ENCODE measurements around the gene KCNH1. TPM values are rescaled to one million over a fixed set of nuclear protein-coding genes. Genes with fewer than 3 reads are reported as not detected.
A peak's percentile ranks its signal among the peaks of the same experiment; 100 is the strongest.

Gene KCNH1
- total and polyA plus RNA-seq, 2 experiments from 2014 or later, result 0.28 TPM; not detected in 1

GRCh38 chr1:210855440-210855839 is 278.5 kb downstream of the KCNH1 start:
- Mint-ChIP-seq H3K4me3 (no peak overlapping the region), H3K4me1 (no peaks in the 10 kb centered on the region), H3K27me3 (ENCODE audit: insufficient read depth, low read depth, poor library complexity) (no peaks in the 10 kb centered on the region), H3K27ac (no peak overlapping the region), H3K36me3 (ENCODE audit: low read depth) (no peaks in the 10 kb centered on the region), H3K9me3 (no peaks in the 10 kb centered on the region)
- DNase-seq (ENCODE audit: low spot score) (peak; percentile 49), ATAC-seq (peak; percentile 91)
- no peaks in the 10 kb centered on the region for H3K36me3 ChIP-seq (ENCODE audit: insufficient read depth)
- H3K27me3 ChIP-seq (ENCODE audit: insufficient read depth), result no peaks in the 10 kb centered on the region
- H3F3A ChIP-seq (replicated peaks; ENCODE audit: low read depth), result no peaks in the 10 kb centered on the region
- no peaks in the 10 kb centered on the region for H3K9me2 ChIP-seq (ENCODE audit: insufficient read depth)
- H3K4me1 ChIP-seq (ENCODE audit: insufficient read depth), result no peaks in the 10 kb centered on the region
- no peak overlapping the region for H3K4me2 ChIP-seq
- no peak overlapping the region for H3K27ac ChIP-seq (ENCODE audit: low read depth)
- peak; percentile 83 for TF ChIP-seq REST (IDR thresholded peaks at IDR 0.05; ENCODE audit: unreplicated experiment)
- TF ChIP-seq ZNF114 (CRISPR knock-in tag; IDR thresholded peaks at IDR 0.05), result no peak
- no peak overlapping the region for H2AFZ ChIP-seq
- no peaks in the 10 kb centered on the region; the same call in 1 of the 2 replicates for H4K20me1 ChIP-seq (replicated peaks; ENCODE audit: insufficient read depth)
- H3K79me2 ChIP-seq (replicated peaks; ENCODE audit: insufficient read depth), result no peaks in the 10 kb centered on the region
- no peak overlapping the region for H3K4me3 ChIP-seq

- Histone ChIP-seq H3K79me2 (replicated peaks; ENCODE audit: insufficient read depth) (no peaks in the 10 kb centered on the region), H3K27ac (ENCODE audit: low read depth) (no peak overlapping the region), H3K9me2 (ENCODE audit: insufficient read depth) (peaks cover under 1% of the 10 kb centered on the region; the same call in 1 of the 2 replicates), H3F3A (replicated peaks; ENCODE audit: low read depth) (no peaks in the 10 kb centered on the region), H3K4me1 (ENCODE audit: insufficient read depth) (no peaks in the 10 kb centered on the region), H3K27me3 (ENCODE audit: insufficient read depth) (no peaks in the 10 kb centered on the region), H2AFZ (no peak overlapping the region), H3K36me3 (ENCODE audit: insufficient read depth) (no peaks in the 10 kb centered on the region), H3K4me3 (no peak overlapping the region), H3K4me2 (no peak overlapping the region), H4K20me1 (replicated peaks; ENCODE audit: insufficient read depth) (no peaks in the 10 kb centered on the region; the same call in 1 of the 2 replicates)
- no peaks in the 10 kb centered on the region for H3K36me3 Mint-ChIP-seq (ENCODE audit: low read depth)
- no peaks in the 10 kb centered on the region for H3K4me1 Mint-ChIP-seq
- no peaks in the 10 kb centered on the region for H3K9me3 Mint-ChIP-seq
- no peak for DNase-seq (ENCODE audit: low spot score)
- ATAC-seq, result no peak
- H3K27ac Mint-ChIP-seq, result no peak overlapping the region
- H3K27me3 Mint-ChIP-seq (ENCODE audit: insufficient read depth, low read depth, poor library complexity), result no peaks in the 10 kb centered on the region
- no peak overlapping the region for H3K4me3 Mint-ChIP-seq
- TF ChIP-seq JUNB (IDR thresholded peaks at IDR 0.05; ENCODE audit: unreplicated experiment) (no peak), ZNF462 (CRISPR knock-in tag; IDR thresholded peaks at IDR 0.05) (no peak), REST (IDR thresholded peaks at IDR 0.05; ENCODE audit: unreplicated experiment) (no peak), ZNF331 (CRISPR knock-in tag; IDR thresholded peaks at IDR 0.05; ENCODE audit: low read depth) (no peak)
- TF ChIP-seq, protein P1, sequence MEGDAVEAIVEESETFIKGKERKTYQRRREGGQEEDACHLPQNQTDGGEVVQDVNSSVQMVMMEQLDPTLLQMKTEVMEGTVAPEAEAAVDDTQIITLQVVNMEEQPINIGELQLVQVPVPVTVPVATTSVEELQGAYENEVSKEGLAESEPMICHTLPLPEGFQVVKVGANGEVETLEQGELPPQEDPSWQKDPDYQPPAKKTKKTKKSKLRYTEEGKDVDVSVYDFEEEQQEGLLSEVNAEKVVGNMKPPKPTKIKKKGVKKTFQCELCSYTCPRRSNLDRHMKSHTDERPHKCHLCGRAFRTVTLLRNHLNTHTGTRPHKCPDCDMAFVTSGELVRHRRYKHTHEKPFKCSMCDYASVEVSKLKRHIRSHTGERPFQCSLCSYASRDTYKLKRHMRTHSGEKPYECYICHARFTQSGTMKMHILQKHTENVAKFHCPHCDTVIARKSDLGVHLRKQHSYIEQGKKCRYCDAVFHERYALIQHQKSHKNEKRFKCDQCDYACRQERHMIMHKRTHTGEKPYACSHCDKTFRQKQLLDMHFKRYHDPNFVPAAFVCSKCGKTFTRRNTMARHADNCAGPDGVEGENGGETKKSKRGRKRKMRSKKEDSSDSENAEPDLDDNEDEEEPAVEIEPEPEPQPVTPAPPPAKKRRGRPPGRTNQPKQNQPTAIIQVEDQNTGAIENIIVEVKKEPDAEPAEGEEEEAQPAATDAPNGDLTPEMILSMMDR (conservative IDR thresholded peaks at IDR 0.05; ENCODE audit: low read depth in 2 of 2), result no peak
Measured at GRCh38 chr1:210853276-210853675, 280.7 kb downstream of the KCNH1 start.

Data from GM23338 (cell line).